OCI-LY3 (cell line): ENCODE measurements around the gene GC.

Source experiments
- EZH2phosphoT487 ChIP-seq: fragments of 200-600 bp; shearing (Covaris generic); IDR thresholded peaks from 2 replicates; pipeline ENCODE4 v1.6.1; 2018; ENCODE audit warnings: antibody characterized with exemption, mixed run types, low read depth
- TF ChIP-seq, protein P1 (sequence below): fragments of 200-600, 300-600 bp; sonication (generic); IDR thresholded peaks from 2 replicates; pipeline ENCODE4 v1.5.1; 2014; ENCODE audit warnings: antibody characterized with exemption, low read length, low read depth

DNA sequence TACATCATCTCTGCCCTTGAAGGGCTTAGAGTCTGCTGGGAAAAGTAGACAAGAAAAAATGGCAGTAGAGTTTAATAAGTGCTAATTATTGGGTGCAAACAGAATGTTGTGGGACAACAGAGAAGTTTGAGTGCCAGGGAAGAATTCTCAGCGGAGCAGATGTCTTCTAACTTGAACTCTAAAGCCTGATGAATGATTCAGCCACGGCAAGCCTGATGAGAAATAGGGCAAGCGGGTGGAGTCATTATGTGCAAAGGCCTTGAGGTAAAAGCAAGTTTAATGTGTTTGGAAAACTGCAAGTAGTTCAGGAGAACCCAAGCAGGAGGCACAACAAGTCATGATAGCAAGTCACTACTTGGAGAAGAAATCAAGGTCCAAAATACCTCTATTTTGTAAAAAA, 37.5 kb downstream of the GC start:
- TF ChIP-seq, protein P1, sequence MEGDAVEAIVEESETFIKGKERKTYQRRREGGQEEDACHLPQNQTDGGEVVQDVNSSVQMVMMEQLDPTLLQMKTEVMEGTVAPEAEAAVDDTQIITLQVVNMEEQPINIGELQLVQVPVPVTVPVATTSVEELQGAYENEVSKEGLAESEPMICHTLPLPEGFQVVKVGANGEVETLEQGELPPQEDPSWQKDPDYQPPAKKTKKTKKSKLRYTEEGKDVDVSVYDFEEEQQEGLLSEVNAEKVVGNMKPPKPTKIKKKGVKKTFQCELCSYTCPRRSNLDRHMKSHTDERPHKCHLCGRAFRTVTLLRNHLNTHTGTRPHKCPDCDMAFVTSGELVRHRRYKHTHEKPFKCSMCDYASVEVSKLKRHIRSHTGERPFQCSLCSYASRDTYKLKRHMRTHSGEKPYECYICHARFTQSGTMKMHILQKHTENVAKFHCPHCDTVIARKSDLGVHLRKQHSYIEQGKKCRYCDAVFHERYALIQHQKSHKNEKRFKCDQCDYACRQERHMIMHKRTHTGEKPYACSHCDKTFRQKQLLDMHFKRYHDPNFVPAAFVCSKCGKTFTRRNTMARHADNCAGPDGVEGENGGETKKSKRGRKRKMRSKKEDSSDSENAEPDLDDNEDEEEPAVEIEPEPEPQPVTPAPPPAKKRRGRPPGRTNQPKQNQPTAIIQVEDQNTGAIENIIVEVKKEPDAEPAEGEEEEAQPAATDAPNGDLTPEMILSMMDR: no peak
- no peak for TF ChIP-seq EZH2phosphoT487
